Mesenchymal stem cell (in vitro differentiated cells and primary cell): ENCODE data around the gene GNA14.
A peak's percentile ranks its signal among the peaks of the same experiment; 100 is the strongest.

Source experiments
- DNase-seq: peaks from one replicate; pipeline ENCODE4 v3.0.0-alpha.2; 2013
- H2AFZ ChIP-seq: one replicate; pipeline ENCODE4 v1.6.1; 2013; ENCODE audit warnings: low read depth, mild to moderate bottlenecking, control low read depth, inconsistent platforms, low read length, moderate library complexity
- H2AK5ac ChIP-seq: 2 replicates; pipeline ENCODE4 v1.6.1; 2013; ENCODE audit warnings: low read length, moderate library complexity, mild to moderate bottlenecking, inconsistent platforms; ENCODE audit not compliant: severe bottlenecking
- H2BK120ac ChIP-seq: one replicate; pipeline ENCODE4 v1.6.1; 2013; ENCODE audit warnings: low read depth, mild to moderate bottlenecking, inconsistent platforms, low read length, moderate library complexity
- H2BK12ac ChIP-seq, 2 experiments: one replicate each; pipeline ENCODE4 v1.6.1; 2013; ENCODE audit warnings: inconsistent platforms in 2 of 2, low read length in 2 of 2, mild to moderate bottlenecking in 2 of 2, moderate library complexity in 2 of 2, control low read depth in 1 of 2
- H2BK15ac ChIP-seq: one replicate; pipeline ENCODE4 v1.6.1; 2013; ENCODE audit warnings: mild to moderate bottlenecking, low read depth, inconsistent platforms; ENCODE audit not compliant: poor library complexity, severe bottlenecking
- H2BK5ac ChIP-seq: 2 replicates; pipeline ENCODE4 v1.6.1; 2013; ENCODE audit warnings: low read depth, mild to moderate bottlenecking, low read length, control low read depth, inconsistent platforms; ENCODE audit not compliant: poor library complexity, severe bottlenecking
- H3K14ac ChIP-seq, 2 experiments: one replicate each; pipeline ENCODE4 v1.6.1; 2013; ENCODE audit warnings: inconsistent platforms in 2 of 2, low read length in 2 of 2, control low read depth in 1 of 2, mild to moderate bottlenecking in 1 of 2, moderate library complexity in 1 of 2
- H3K18ac ChIP-seq, 2 experiments: one replicate each; pipeline ENCODE4 v1.6.1; 2013; ENCODE audit warnings: inconsistent platforms in 2 of 2, low read length in 2 of 2, control low read depth in 1 of 2, low read depth in 1 of 2, mild to moderate bottlenecking in 1 of 2
- H3K23ac ChIP-seq, 2 experiments: one replicate each; pipeline ENCODE4 v1.6.1; 2013; ENCODE audit warnings: inconsistent platforms in 2 of 2, low read length in 2 of 2, mild to moderate bottlenecking in 2 of 2, moderate library complexity in 2 of 2, control low read depth in 1 of 2
- H3K27ac ChIP-seq: 2 replicates; pipeline ENCODE4 v1.5.1; 2013; ENCODE audit warnings: mild to moderate bottlenecking, moderate library complexity, low read length, control low read depth, inconsistent platforms; ENCODE audit not compliant: poor library complexity, severe bottlenecking
- H3K27me3 ChIP-seq, 2 experiments: 2 replicates each; pipeline versions ENCODE4 v1.6.1 to v1.7.0; 2013; ENCODE audit warnings: low read length in 2 of 2, mild to moderate bottlenecking in 2 of 2, moderate library complexity in 2 of 2, control low read depth in 1 of 2, inconsistent platforms in 1 of 2; ENCODE audit not compliant: control insufficient read depth in 1 of 2, insufficient read depth in 1 of 2
- H3K36me3 ChIP-seq, 2 experiments: 2 replicates each; pipeline versions ENCODE4 v1.6.1 to v1.7.0; 2013; ENCODE audit warnings: low read length in 2 of 2, control low read depth in 1 of 2, inconsistent platforms in 1 of 2, low read depth in 1 of 2, mild to moderate bottlenecking in 1 of 2; ENCODE audit not compliant: insufficient read depth in 2 of 2, control insufficient read depth in 1 of 2
- H3K4ac ChIP-seq, 2 experiments: one replicate each; pipeline ENCODE4 v1.6.1; 2013; ENCODE audit warnings: inconsistent platforms in 2 of 2, low read length in 2 of 2, mild to moderate bottlenecking in 2 of 2, moderate library complexity in 2 of 2, control low read depth in 1 of 2, low read depth in 1 of 2
- H3K4me1 ChIP-seq: 2 replicates; pipeline ENCODE4 v1.6.1; 2013; ENCODE audit warnings: low read depth, low read length, control low read depth; ENCODE audit not compliant: control insufficient read depth, insufficient read depth
- H3K4me2 ChIP-seq: 2 replicates; pipeline ENCODE4 v1.6.1; 2013; ENCODE audit warnings: low read length, mild to moderate bottlenecking, inconsistent platforms; ENCODE audit not compliant: poor library complexity, severe bottlenecking
- H3K4me3 ChIP-seq, 2 experiments: 2 replicates each; pipeline versions ENCODE4 v1.5.1 to v1.7.0; 2013; ENCODE audit warnings: low read length in 2 of 2, mild to moderate bottlenecking in 2 of 2, control low read depth in 1 of 2, low read depth in 1 of 2; ENCODE audit not compliant: insufficient read depth in 1 of 2
- H3K79me1 ChIP-seq: replicated peaks from 2 replicates; pipeline ENCODE4 v1.6.1; 2013; ENCODE audit warnings: mild to moderate bottlenecking, control low read depth, low read length, inconsistent platforms; ENCODE audit not compliant: poor library complexity, severe bottlenecking
- H3K9ac ChIP-seq: 2 replicates; pipeline ENCODE4 v1.7.0; 2013; ENCODE audit warnings: mild to moderate bottlenecking, low read length, moderate library complexity
- H3K9me3 ChIP-seq: 2 replicates; pipeline ENCODE4 v1.7.0; 2013; ENCODE audit warnings: mild to moderate bottlenecking, low read length; ENCODE audit not compliant: control insufficient read depth
- H4K8ac ChIP-seq: one replicate; pipeline ENCODE4 v1.6.1; 2013; ENCODE audit warnings: inconsistent platforms, mild to moderate bottlenecking, low read length, moderate library complexity
- H4K91ac ChIP-seq: one replicate; pipeline ENCODE4 v1.6.1; 2013; ENCODE audit warnings: mild to moderate bottlenecking, low read length, inconsistent platforms
- WGBS: methylation state at CpG from one replicate; pipeline ENCODE4 v1.1.7; 2013; ENCODE audit warnings: mixed read lengths; 5-methylcytosine and 5-hydroxymethylcytosine counted together

Gene GNA14

DNA sequence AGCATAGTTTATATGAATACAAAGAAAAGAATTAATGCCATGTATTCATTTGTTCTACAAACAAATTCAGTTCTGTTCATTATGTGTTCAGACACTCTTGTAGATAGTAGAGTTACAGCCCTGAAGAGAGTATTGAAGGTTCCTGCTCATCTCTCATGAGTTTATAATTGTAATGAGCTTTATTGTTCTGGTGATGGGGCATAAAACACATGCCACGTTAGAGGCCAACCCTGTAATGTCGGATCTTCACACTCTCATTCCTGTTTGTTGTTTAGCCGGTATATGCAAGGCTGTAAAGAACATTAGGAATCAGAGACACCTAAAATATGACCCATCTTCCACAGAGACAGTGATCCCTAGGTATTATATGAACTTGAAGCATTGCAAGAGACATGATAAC, 256.3 kb downstream of the GNA14 start:
- H3K23ac ChIP-seq = no peak overlapping the region
- peaks cover 0 to 2% of the 10 kb centered on the region in 2 experiments for H3K36me3 ChIP-seq
- H3K4ac ChIP-seq = no peak overlapping the region
- H2BK120ac ChIP-seq = no peak overlapping the region
- no peaks in the 10 kb centered on the region for H3K27me3 ChIP-seq
- no peak overlapping the region for H2AK5ac ChIP-seq
- H2BK15ac ChIP-seq = no peak overlapping the region
- no peaks in the 10 kb centered on the region for H3K79me1 ChIP-seq
- no peak overlapping the region for H2BK12ac ChIP-seq
- WGBS = 100% methylated on average over 3 of the region's 3 CpGs
- H3K14ac ChIP-seq = no peak overlapping the region
- no peak overlapping the region for H3K9ac ChIP-seq
- no peak overlapping the region for H3K18ac ChIP-seq
- H4K91ac ChIP-seq = no peak overlapping the region
- H4K8ac ChIP-seq = no peak overlapping the region
- H2AFZ ChIP-seq = no peak overlapping the region
- no peak overlapping the region for H3K27ac ChIP-seq
- H3K9me3 ChIP-seq = no peaks in the 10 kb centered on the region
- H3K4me3 ChIP-seq = no peak overlapping the region
- H3K4me2 ChIP-seq = no peak overlapping the region
- H3K4me1 ChIP-seq = no peaks in the 10 kb centered on the region
- H2BK5ac ChIP-seq = no peak overlapping the region
- DNase-seq = no peak

DNA sequence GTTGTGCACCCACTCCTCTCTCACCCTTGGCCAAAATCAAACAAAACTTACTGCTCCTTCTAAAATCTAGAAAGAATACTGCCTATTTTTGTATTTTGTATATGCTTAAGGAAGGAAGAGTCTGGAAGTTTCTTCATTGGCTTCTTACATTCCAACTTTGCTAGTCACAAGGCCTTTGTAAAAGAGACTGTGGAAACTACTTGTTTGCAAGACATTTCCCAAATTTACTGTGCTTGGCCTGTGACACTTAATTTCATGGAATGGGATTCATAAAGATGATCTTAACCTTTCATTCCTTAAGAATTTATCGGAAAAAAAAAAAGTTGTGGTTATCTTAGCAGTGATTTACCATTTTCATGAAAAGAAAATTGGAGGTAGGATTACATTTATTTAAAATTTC, 261.9 kb downstream of the GNA14 start:
- H3K9me3 ChIP-seq = no peaks in the 10 kb centered on the region
- no peaks in the 10 kb centered on the region for H3K4me1 ChIP-seq
- no peaks in the 10 kb centered on the region for H3K27me3 ChIP-seq
- H2AFZ ChIP-seq = no peak overlapping the region
- H2BK5ac ChIP-seq = no peak overlapping the region
- H3K4ac ChIP-seq = no peak overlapping the region
- H3K9ac ChIP-seq = no peak overlapping the region
- no peak overlapping the region for H2AK5ac ChIP-seq
- H4K91ac ChIP-seq = no peak overlapping the region
- no peak overlapping the region for H3K23ac ChIP-seq
- no peak overlapping the region for H2BK120ac ChIP-seq
- H3K14ac ChIP-seq = no peak overlapping the region
- WGBS = no CpG with 5 or more reads among the region's 1 CpG
- no peak overlapping the region for H4K8ac ChIP-seq
- H2BK12ac ChIP-seq = no peak overlapping the region
- H3K4me2 ChIP-seq = no peak overlapping the region
- no peak overlapping the region for H2BK15ac ChIP-seq
- H3K27ac ChIP-seq = no peak overlapping the region
- DNase-seq = peak; percentile 43
- H3K79me1 ChIP-seq = no peaks in the 10 kb centered on the region
- H3K18ac ChIP-seq = no peak overlapping the region
- H3K4me3 ChIP-seq = no peak overlapping the region
- peaks cover 0 to 1% of the 10 kb centered on the region in 2 experiments for H3K36me3 ChIP-seq

DNA sequence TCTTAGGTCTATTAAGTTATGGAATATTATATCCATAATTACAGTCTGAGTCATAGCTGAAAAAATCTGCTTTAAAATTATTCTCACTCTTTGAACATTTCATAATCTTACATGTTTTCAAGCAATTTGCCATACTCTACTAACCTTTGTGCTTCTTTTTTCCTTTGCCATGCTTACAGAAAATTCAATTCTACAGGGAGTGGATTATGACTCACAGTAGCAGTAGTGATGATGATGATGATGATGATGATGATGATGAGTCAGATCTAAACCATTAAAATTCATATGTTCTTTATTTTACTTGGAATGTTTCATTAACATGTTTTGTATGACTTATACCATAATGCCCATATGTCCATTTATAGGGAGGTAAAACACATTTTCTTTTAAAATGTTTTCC, 263.7 kb downstream of the GNA14 start:
- no peaks in the 10 kb centered on the region for H3K9me3 ChIP-seq
- no peak overlapping the region for H3K23ac ChIP-seq
- H3K4me2 ChIP-seq = no peak overlapping the region
- H2BK12ac ChIP-seq = no peak overlapping the region
- peak; percentile 6 for DNase-seq
- H4K91ac ChIP-seq = no peak overlapping the region
- H3K14ac ChIP-seq = no peak overlapping the region
- no peak overlapping the region for H2AK5ac ChIP-seq
- H3K4me3 ChIP-seq = no peak overlapping the region
- H3K9ac ChIP-seq = no peak overlapping the region
- H4K8ac ChIP-seq = no peak overlapping the region
- H2AFZ ChIP-seq = no peak overlapping the region
- H2BK120ac ChIP-seq = no peak overlapping the region
- no peaks in the 10 kb centered on the region for H3K36me3 ChIP-seq
- no peak overlapping the region for H3K18ac ChIP-seq
- no peaks in the 10 kb centered on the region for H3K4me1 ChIP-seq
- H3K27me3 ChIP-seq = no peaks in the 10 kb centered on the region
- no peak overlapping the region for H3K4ac ChIP-seq
- H2BK5ac ChIP-seq = no peak overlapping the region
- no peak overlapping the region for H3K27ac ChIP-seq
- H3K79me1 ChIP-seq = peaks cover 4% of the 10 kb centered on the region
- no peak overlapping the region for H2BK15ac ChIP-seq

DNA sequence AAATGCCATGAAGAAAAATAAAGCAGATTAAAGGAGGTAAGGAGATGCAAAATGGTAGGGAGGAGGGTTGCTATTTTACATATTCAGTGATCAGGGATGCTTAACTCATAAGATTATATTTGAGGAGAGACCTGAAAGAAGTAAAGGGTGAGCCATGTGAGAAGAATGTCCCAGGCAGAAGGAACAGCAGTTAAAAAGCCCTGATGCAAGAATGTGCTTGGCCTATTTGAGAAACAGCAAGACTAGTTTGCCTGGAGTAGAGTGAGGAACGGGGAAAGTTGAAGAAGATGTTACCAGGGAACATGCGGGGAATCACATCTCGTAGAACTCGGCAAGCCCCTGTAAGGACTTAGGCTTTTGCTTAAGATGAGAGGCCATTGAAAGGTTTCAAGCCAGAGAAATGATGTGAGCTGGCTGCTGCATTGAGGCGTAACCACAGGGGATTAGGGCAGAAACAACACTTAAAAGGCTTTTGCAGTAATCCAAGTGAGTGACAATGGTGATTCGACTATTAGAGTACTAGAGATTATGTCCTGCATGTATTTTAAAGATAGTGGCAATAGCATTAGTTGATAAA, 272.1 kb downstream of the GNA14 start:
- Histone ChIP-seq H4K91ac (no peak overlapping the region), H3K18ac (no peak overlapping the region), H2BK120ac (no peak overlapping the region), H3K9me3 (peaks cover 3% of the 10 kb centered on the region), H3K27me3 (no peaks in the 10 kb centered on the region), H3K4me1 (no peaks in the 10 kb centered on the region), H2BK15ac (no peak overlapping the region), H3K4me2 (no peak overlapping the region), H3K36me3 (peaks cover 0 to 4% of the 10 kb centered on the region in 2 experiments), H2BK5ac (no peak overlapping the region), H2AK5ac (no peak overlapping the region), H2BK12ac (no peak overlapping the region), H3K14ac (no peak overlapping the region), H3K27ac (no peak overlapping the region), H3K4me3 (no peak overlapping the region), H3K79me1 (peaks cover 4% of the 10 kb centered on the region), H3K23ac (no peak overlapping the region), H4K8ac (no peak overlapping the region), H2AFZ (no peak overlapping the region), H3K4ac (no peak overlapping the region), H3K9ac (no peak overlapping the region)
- WGBS = 87% methylated on average over 6 of the region's 6 CpGs
- DNase-seq = peak; percentile 12
